NB4 (cell line): ENCODE results near the gene LAMA1.

Experiments used
- DNase-seq: peaks from one replicate; pipeline ENCODE4 v3.0.0; 2010; ENCODE audit warnings: low read depth
- H3K4me3 ChIP-seq: one replicate; pipeline ENCODE4 v1.5.1; 2011; ENCODE audit warnings: mild to moderate bottlenecking, low read depth, low read length, moderate library complexity
- CTCF ChIP-seq: IDR thresholded peaks from one replicate; pipeline ENCODE4 v1.5.1; 2012; ENCODE audit warnings: low read depth, low read length
- MAX ChIP-seq: IDR thresholded peaks from 2 replicates; pipeline ENCODE4 v1.6.1; 2011; ENCODE audit warnings: low read depth, low read length
- MYC ChIP-seq: IDR thresholded peaks from 2 replicates; pipeline ENCODE4 v1.6.1; 2011; ENCODE audit warnings: low read depth, low read length
- POLR2A ChIP-seq: IDR thresholded peaks from 2 replicates; pipeline ENCODE4 v1.6.1; 2011; ENCODE audit warnings: mild to moderate bottlenecking; ENCODE audit not compliant: insufficient read length; ENCODE audit errors: extremely low read depth

LAMA1 gene

GRCh38 chr18:6956999-6957398 lies 160.6 kb downstream of the LAMA1 start:
- no peak overlapping the region for H3K4me3 ChIP-seq
- no peak for DNase-seq
- TF ChIP-seq CTCF (no peak), POLR2A (no peak), MYC (no peak), MAX (no peak)

- no peak for TF ChIP-seq CTCF
- no peak for TF ChIP-seq MAX
- TF ChIP-seq MYC, result no peak
- TF ChIP-seq POLR2A, result no peak
- no peak overlapping the region for H3K4me3 ChIP-seq
- DNase-seq, result no peak
Measured at GRCh38 chr18:6956495-6956894, 161.1 kb downstream of the LAMA1 start.

- TF ChIP-seq POLR2A, result no peak
- no peak for TF ChIP-seq CTCF
- TF ChIP-seq MYC, result no peak
- no peak for TF ChIP-seq MAX
- no peak overlapping the region for H3K4me3 ChIP-seq
- no peak for DNase-seq
Measured at GRCh38 chr18:6955304-6955703, 162.3 kb downstream of the LAMA1 start.

- TF ChIP-seq MYC (no peak), MAX (no peak), POLR2A (no peak), CTCF (no peak)
- DNase-seq, result no peak
- H3K4me3 ChIP-seq, result no peak overlapping the region
Measured at GRCh38 chr18:6954501-6954900, 163.1 kb downstream of the LAMA1 start.

GRCh38 chr18:6951336-6952090 lies 166.1 kb downstream of the LAMA1 start:
- H3K4me3 ChIP-seq, result no peak overlapping the region
- DNase-seq, result no peak
- TF ChIP-seq CTCF (no peak), MYC (no peak), MAX (no peak), POLR2A (no peak)
